GM19455 (cell line): Measurements from ENCODE around the gene KTN1.

Source experiments
- ATAC-seq: cut with Tn5 transposase; IDR thresholded peaks from one replicate; pipeline ENCODE4 v1.9.1; 2021; ENCODE audit not compliant: unreplicated experiment

Gene KTN1

DNA sequence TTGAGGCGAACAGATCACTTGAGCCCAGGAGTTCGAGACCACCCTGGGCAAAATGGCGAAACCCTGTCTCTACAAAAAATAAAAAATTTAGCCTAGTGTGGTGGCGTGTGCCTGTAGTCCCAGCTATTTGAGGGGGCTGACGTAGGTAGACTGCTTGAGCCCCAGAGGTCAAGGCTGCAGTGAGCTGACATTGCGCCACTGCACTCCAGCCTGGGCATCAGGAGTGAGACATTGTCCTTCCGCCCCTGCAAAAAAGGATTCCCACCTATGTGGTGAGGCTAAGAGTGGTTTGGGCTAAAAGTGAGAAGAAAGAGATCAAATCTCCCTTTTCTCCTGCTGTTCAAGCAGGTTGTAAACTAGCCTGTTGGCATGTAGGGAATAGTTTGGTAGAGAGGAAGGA is 5.0 kb upstream of the KTN1 start:
- no peak for ATAC-seq

DNA sequence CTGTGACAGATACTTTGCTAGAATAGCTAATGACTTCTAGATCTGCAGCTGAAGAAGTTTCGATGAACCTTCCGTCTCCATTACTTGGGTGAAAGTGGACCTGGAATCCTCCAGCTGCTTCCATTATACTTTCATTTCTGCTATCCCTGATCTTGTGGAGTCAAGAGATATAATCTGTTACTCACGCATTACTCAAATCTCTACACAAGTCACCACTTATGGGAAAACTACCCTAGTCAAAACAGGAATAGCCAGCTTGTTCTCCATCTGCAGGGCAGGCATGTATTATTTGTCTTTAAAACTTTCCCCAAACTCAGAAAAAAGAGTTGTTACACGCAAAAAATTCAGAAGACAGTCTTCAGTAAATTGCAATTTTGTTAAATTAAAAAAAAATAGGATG is 2.8 kb upstream of the KTN1 start:
- no peak for ATAC-seq

DNA sequence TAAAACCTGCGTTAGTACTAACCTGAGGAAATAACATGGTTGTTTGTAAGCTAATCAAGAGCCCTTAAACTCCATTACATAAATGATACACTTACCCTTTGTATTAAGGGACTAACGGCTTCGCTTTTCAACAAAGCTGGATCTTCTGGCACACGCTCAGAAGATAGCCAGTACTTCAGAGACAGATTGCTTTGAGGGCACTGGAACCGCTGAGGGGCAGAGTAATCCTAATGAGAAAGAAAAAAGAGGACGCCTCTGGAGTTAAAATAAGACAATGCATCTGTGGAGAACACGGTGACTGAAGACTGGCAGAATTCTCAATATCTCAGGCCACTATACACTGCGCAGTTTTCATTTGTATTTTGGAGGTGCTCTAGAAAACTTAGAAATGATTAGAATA is 1.5 kb upstream of the KTN1 start:
- ATAC-seq = no peak

DNA sequence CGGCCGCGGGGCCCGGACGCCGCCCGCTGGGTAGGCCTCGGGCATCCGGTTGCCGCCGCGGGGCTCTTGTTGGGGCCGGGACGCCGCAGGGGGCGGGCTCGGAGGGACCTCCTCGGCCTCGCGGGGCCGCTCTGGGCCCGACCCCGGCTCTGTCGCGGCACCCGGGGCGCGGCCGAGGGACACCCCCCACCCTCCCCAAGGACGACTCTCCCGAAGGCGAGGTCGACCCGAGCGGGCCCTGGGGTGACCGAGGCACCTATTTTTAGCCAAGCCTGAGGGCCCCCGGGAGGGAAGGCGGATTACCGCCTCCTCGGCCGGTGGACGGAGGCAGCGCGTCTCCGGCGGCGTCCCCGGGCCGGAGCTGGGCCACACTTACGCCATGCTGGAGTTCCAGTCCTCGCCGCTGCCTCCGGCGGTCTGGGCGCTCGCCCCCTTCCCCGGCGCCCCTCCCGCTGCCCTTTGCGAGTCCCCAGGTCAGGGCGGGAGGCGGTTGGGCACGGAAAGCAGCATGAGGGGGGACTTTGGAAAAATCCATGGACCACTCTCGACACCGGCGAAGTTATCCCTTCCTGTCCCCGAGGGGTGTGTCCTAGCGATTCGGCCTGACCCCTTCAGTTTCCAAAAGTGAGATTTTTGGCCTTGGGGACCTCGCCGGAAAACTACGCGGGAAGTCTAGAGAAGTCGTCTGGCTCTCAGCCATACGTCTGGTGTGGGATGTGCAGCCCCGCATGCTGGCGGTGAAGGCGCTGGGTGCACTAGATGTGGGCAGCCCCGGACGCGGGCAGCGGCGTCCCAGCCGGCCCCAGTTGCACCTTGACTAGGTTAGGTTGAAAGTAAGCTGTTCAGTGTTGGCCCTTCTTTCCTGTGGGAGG is 699 bp downstream of the KTN1 start:
- peak; percentile 58 for ATAC-seq

DNA sequence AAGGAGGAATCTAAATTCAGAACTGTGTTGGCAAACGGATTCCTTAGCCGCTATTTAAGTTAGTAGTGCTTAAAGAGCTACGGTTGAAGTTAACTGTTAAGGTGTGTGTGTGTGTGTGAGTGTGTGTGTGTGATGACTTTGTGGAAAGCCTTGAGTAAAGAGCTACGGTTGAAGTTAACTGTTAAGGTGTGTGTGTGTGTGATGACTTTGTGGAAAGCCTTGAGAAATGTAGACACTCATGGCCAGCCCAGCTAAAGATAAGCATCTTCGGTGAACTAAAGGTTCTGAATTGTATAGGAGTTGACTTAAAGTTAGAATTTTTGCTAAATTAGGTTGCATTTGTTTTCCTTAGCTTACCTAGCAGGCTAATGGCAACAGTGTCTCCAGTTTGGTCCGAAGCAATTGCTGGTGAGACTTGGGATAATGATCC is 1.4 kb downstream of the KTN1 start:
- ATAC-seq = no peak

DNA sequence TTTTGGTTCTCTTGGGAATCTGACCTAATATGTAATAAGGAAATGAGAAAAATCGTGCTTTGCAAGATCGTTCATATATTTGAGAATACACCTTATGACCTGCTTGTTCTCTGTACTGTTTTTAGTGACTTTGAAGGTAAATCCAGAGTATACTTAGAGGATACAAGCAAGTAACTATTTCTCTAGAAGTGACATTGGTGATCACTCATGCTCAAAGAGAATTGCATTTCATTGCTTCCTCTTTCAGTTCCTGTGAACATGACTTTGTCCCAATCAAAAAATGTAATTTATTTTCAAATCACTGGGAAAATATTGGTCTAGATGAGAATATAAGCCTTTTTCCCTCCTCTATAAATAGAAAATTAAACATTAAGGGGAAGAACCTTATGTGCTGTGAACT is 2.7 kb downstream of the KTN1 start:
- ATAC-seq = no peak

DNA sequence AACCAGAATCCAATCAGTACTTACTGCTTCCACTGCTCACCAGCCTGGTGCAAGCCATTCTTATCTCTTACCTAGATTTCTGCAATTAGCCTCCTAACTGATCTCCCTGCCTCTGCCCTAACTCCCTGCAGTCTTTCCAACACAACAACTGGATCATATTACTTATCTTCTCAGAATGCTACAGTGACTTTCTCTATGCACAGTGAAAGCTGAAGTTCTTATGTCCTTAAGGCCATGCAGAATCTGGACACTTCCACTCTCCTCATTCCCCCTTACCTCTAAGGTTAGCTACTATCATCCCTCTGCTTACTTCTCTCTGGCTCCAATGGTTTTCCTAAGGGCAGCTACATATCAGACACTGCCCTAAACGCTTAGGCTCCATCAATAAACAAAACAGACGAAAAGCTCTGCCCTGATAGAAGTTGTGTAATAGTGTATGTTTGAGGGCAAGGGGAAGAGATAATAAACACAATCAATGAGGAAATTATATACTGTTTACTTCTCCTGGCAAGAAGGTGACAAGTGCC is 4.0 kb downstream of the KTN1 start:
- ATAC-seq = no peak

DNA sequence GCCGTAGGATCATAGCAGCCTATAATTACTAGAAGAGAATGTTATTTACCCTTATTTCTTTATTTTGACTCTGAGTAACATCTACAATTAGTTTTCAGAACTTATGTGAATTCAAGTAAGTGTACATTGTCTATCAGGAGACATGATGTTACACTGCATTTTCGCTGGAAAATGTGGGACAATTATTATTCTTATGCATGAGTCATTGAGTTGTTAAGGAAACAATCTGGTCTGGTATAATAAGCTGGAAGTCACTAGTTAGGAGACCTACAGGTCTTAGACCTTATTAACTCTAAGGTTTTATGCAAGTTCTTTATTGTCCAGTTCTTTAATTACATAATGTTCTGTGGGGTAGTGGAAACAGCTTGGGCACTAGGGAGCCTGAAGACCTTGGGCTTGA is 5.8 kb downstream of the KTN1 start:
- ATAC-seq = no peak

DNA sequence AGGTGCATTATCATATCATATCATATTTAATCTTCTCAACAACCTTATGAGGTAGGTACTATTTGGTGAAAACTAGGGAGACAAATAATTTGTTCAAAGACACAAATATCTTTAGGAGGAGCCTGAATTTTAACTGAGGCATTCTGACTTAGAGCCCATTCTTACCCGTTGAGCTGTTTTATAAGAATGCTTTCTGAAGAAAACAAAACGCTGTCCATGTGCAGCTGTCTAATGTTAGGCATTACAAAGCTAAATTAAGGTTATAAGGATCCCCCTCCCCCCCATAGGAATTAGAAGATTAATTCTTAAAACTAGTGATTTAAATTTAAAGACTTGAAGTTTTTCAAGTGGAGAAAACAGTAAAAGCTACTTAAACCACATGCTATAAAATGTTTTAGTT is 6.4 kb downstream of the KTN1 start:
- no peak for ATAC-seq

DNA sequence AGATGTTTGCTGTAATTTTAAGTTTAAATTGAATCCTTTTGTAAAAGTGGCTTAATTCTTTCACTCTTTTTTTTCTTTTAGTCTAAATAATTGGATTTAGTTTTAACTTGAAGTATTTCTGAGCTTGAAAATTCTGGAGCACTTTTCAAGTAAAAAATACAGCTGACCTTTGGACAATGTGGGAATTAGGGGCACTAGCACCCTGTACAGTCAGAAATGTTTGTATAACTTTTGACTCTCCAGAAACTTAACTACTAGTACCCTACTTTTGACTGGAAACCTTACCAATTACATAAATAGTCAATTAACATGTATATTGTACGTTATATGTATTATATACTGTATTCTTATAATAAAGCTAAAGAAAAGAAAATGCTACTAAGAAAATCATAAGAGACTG is 7.8 kb downstream of the KTN1 start:
- ATAC-seq = no peak

DNA sequence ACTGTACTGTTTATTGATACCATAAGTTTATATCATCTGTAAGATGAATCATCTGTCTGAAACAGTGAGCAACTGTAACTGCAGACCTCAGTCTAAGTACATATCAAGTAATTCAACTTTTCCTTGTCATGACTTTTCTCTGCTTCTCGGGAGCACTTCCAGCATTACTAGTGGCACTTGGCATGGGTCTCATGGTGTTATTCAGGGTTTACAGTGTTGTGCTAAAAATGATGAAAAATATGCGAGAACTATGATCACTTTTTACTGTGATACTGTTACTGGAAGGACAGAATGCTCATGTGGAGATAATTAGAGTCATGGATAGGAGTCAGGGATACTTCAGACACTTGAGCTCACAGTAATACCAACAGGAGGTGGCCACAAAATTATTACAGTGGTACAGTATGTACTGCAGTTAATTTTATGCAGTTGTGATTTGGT is 8.3 kb downstream of the KTN1 start:
- no peak for ATAC-seq

DNA sequence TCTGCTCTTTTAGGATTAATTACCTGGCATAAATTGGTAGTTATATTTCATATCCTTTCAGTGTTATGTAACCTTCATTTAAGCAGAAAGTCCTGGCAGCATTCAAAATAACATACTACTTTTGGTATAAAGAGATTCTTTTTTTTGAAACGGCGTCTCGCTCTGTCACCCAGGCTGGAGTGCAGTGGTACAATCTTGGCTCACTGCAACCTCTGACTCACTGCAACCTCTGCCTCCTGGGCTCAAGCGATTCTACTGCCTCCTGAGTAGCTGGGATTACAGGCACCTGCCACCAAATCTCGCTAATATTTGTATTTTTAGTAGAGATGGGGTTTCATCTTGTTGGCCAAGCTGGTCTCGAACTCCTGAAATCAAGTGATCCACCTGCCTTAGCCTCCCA is 9.2 kb downstream of the KTN1 start:
- no peak for ATAC-seq

DNA sequence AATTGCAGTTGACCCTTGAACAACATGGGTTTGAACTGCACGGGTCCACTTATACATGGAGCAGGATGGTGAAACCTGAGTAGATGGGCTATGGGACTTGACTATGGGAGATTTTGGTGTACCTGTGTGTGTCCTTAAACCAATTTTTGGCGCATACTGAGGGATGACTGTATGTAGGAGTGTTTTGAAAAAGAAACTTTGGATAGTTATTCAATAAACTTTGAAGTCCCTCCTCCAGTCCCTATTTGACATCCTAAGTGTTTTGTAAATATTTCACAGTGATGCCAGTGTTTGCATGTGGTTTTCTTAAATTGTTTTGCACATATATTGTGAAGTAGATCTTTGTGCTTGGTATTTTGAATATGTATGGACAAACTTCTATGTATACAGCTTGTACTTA is 12.4 kb downstream of the KTN1 start:
- no peak for ATAC-seq

DNA sequence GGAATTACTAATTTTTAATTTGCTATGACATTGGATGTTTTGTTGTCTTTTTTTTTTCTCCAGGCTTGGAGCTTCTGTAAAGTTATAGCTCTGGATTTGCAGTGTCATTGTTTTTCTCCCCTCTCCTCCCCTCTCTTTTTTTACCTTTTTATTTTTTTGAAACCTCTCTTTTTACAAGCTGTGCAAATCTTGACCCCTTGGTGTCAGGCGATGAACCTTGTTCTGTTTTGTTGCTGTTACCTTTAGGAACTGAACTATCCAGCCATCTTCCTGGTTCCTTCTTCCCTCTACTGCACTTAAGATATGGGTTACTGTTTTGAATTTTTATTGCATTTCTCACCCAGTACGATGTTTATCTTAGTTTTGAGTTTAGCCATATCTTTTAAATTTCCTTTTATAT is 13.7 kb downstream of the KTN1 start:
- ATAC-seq = no peak

DNA sequence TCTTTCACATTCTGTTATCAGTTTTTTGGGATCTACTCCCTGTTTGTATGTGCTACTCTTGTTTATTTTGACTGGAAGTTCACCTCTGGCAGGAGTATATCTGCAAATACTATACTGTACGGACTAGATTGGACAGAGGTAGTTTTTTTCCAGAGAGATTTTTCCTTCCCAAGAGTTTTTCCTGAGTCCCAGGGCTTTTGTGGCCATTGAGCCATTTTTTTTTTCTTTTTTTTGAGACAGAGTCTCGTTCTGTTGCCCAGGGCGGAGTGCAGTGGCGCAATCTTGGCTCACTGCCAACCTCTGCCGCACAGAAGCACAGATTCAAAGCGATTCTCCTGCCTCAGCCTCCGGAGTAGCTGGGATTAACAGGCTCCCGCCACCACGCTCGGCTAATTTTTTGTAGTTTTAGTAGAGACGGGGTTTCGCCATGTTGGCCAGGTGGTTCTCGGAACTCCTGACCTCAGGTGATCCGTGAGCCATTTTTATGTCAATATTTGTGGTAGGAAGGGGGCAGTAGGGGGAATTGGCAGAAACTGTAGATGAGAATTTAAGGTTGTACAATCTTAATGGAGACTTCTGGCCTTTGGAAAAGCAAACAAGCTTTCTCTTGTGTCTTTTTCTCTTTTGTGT is 19.4 kb downstream of the KTN1 start:
- ATAC-seq = no peak

DNA sequence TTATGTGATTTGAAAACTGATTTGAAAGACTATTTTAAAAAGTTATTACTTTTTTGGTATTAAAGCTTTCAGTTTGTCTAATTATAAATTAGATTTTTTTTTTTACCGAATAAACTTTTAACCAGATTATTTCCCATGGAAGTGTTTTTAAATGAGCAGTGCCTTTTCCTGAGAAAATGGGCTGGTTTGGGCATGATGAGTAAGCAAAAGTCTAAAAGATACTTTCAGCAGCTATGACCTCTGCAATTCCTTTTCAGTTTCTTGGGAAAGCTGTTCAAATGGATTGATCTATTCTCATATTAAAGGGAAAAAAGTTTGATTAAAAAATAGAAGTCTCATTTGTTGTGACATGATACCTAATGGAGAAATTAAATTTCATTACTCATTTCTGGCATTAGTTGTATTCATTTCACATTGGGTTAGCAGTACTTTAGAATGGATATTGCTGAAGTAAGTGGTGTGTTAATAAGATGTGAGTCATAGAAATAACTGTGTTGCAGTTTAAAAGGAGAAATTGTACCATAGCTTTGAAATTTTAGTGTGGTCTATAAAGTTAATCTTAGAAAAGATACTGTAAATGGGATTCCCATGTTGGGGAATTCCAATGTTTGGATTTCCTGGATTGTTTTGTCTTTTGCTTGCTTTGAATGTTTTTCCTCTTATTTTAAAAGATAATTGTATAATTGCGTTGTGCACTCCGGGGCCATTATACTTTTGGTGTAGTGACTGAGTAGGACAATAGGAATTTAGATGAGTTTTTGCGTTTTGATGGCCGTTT is 21.0 kb downstream of the KTN1 start:
- no peak for ATAC-seq

DNA sequence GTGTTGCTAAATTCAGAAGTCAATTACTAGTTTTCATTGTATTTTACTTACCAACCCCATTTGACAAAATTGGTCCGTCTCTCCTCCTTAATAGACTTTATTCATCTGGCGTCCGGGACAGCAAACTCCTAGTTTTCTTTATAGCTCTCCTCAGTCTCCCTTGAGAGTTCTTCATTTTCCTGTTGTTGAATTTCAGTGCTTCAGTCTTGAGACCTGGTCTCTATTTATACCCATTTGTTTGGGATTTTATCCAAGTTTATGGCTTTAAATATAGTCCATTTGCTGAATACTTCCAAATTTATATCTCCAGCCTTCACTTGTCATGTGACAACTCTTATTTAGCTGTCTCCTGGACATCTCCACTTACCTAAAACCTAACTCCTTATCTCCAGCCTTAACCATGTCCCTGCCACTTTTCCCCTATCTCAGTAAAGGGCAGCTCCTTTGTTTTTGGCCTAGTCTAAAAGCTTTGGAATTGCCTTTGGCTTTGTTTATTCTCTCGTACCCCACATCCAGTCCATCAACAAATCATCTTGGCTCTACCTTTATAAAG is 23.5 kb downstream of the KTN1 start:
- ATAC-seq = no peak

DNA sequence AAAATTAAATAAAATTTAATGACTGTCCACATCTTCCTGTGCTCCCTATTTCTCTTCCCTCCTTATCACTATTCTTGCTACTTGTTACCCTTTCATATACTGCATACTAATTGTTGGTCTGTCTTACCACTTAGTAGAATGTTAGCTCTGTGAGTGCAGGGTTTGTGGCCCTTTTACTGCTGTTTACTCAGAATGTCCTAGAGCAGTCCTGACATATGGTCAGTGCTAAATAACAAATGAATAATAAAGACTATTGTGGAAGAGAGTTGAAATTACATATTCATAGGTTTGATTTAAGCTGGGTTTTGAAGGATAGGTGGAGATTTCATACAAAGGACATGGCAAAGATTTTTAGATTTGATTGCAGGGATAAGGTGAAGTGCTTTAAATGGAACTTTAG is 24.5 kb downstream of the KTN1 start:
- ATAC-seq = no peak

DNA sequence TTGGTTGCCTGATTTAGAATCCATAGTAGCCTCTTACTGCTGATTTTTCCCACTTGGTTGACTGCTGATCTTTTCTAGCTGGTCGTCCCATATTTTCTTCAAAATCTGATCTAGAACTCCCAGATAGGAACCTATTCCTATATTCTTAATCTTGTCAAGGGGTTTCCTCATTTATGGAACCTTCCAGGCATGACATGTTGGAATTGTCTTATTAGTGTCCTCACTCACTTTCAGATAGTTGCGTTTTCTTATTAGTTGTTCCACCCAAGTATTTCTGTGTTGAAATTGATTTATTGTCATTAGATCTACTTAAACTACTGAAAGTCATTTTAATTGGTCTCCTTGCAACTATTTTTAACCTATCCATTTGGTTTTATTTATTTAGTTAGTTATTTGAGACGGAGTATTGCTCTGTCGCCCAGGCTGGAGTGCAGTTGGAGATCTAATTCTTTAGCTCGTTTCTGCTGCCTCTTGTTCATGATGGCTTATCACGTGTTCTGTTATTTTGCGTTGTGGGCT is 25.0 kb downstream of the KTN1 start:
- no peak for ATAC-seq

DNA sequence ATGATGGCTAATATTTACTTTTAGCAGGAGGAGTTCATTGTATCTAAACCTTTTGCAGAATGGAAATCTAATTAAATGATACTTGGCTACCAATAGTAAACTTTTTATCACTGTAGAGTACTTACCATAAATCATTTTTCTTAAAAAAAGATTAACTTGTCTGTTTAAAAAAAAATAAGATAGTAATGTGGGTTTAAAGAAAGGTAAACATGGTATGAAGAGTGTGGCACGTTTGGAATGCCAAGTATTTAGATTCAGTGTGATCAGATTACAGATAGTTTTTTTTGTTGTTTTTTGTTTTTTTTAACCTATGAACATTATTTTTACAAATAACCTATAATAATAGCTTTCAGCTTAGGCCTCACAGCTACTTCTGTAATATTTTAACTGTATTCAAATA is 25.8 kb downstream of the KTN1 start:
- no peak for ATAC-seq

DNA sequence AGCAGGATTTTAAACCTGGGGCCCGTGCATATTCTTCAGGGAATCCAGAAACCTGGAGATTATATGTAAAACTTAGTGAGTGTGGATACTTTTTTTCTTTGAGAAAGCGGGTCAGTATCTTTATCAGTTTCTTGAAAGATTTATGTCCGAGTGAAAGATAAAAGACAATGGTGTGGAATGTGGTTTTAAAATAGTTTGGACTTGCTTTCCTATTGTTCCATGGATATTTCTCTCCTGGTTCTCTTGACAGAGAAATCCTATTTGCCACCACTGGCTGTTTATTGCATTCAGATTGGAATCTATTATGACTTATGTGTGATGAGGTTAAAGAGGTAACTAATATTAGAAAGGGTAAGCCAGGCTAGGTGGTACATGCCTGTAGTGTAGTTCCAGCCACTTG is 27.4 kb downstream of the KTN1 start:
- no peak for ATAC-seq
